B cell (primary cell): ENCODE results near the gene IGF1R. TPM values are rescaled to one million over a fixed set of nuclear protein-coding genes. Genes with fewer than 3 reads are reported as not detected.

ENCODE experiments used
- ATAC-seq: fragments of 200-7000 bp; cut with Tn5 transposase; one replicate; pipeline ENCODE4 v1.10.0; 2021; ENCODE audit warnings: low read depth, mild to moderate bottlenecking, moderate number of reproducible peaks, moderate library complexity
- CTCF ChIA-PET: fragments of 350-600 bp; sonication (Branson Sonifier 250); formaldehyde crosslinking; loops from one replicate; lab custom pipeline; 2021; ENCODE audit warnings: antibody characterized with exemption, inconsistent platforms; lab: Charles Lee
- POLR2A ChIA-PET: fragments of 350-600 bp; sonication (Branson Sonifier 250); formaldehyde crosslinking; loops from one replicate; lab custom pipeline; 2021; ENCODE audit warnings: antibody characterized with exemption; lab: Charles Lee
- DNase-seq: peaks from one replicate; pipeline ENCODE4 v3.0.0; 2013
- H2AFZ ChIP-seq: 2 replicates; pipeline ENCODE4 v1.6.1; 2012; ENCODE audit warnings: mild to moderate bottlenecking, low read depth, low read length; ENCODE audit not compliant: insufficient read depth, poor library complexity, severe bottlenecking
- H3K27ac ChIP-seq, 2 donors: 1 replicate in 1 of 2; 2 replicates in 1 of 2; pipeline ENCODE4 v1.5.1; 2012 to 2013; ENCODE audit warnings: low read length in 2 of 2, mild to moderate bottlenecking in 2 of 2, moderate library complexity in 1 of 2
- H3K27me3 ChIP-seq, 4 experiments: fragments of 200-600 bp in 1 of 4; sonication (generic) in 1 of 4; replicated peaks in 1 of 4; 1 replicate in 2 of 4; 2 replicates in 2 of 4; pipeline versions ENCODE4 v1.6.1 to v1.7.0; 2013 to 2016; ENCODE audit warnings: low read length in 3 of 4, mild to moderate bottlenecking in 2 of 4, mixed read lengths in 1 of 4, moderate library complexity in 1 of 4; ENCODE audit not compliant: insufficient read depth in 4 of 4, control insufficient read depth in 3 of 4; ENCODE audit errors: control extremely low read depth in 1 of 4
- H3K36me3 ChIP-seq, 2 experiments: replicated peaks in 1 of 2; 1 replicate in 1 of 2; 2 replicates in 1 of 2; pipeline versions ENCODE4 v1.6.1 to v1.7.1; 2013; ENCODE audit warnings: low read length in 1 of 2; ENCODE audit not compliant: insufficient read depth in 2 of 2, control insufficient read depth in 1 of 2; ENCODE audit errors: control extremely low read depth in 1 of 2, extremely low read depth in 1 of 2
- H3K4me1 ChIP-seq, 2 donors: fragments of 200-600 bp in 1 of 2; sonication (generic) in 1 of 2; 1 replicate in 1 of 2; 2 replicates in 1 of 2; pipeline versions ENCODE4 v1.5.1 to v1.6.1; 2013 to 2017; ENCODE audit warnings: low read length in 2 of 2; ENCODE audit not compliant: control insufficient read depth in 2 of 2, insufficient read depth in 2 of 2
- H3K4me2 ChIP-seq: replicated peaks from 2 replicates; pipeline ENCODE3; 2012; ENCODE audit warnings: mild to moderate bottlenecking, low read depth, low read length; ENCODE audit not compliant: poor library complexity, severe bottlenecking
- H3K4me3 ChIP-seq, 5 experiments: fragments of 200-600 bp in 1 of 5; sonication (generic) in 1 of 5; 1 replicate in 3 of 5; 2 replicates in 2 of 5; pipeline versions ENCODE4 v1.5.1 to v1.7.0; 2011 to 2016; ENCODE audit warnings: low read length in 4 of 5, mild to moderate bottlenecking in 4 of 5, low read depth in 2 of 5, control low read depth in 1 of 5, moderate library complexity in 1 of 5; ENCODE audit not compliant: insufficient read depth in 1 of 5; ENCODE audit errors: control extremely low read depth in 1 of 5, extremely low read depth in 1 of 5
- H3K79me2 ChIP-seq: fragments of 200-600 bp; sonication (generic); one replicate; pipeline ENCODE4 v1.6.0; 2016; ENCODE audit warnings: low read length; ENCODE audit not compliant: control insufficient read depth, insufficient read depth
- H3K9ac ChIP-seq: fragments of 200-600 bp; sonication (generic); 2 replicates; pipeline ENCODE4 v1.6.1; 2017; ENCODE audit warnings: mild to moderate bottlenecking, low read length, moderate library complexity
- H3K9me3 ChIP-seq, 3 donors: one replicate each; pipeline versions ENCODE4 v1.6.1 to v1.7.1; 2013; ENCODE audit warnings: low read length in 2 of 3; ENCODE audit not compliant: control insufficient read depth in 2 of 3, insufficient read depth in 1 of 3; ENCODE audit errors: control extremely low read depth in 1 of 3
- H4K20me1 ChIP-seq: 2 replicates; pipeline ENCODE4 v1.6.0; 2012; ENCODE audit warnings: mild to moderate bottlenecking, low read length; ENCODE audit not compliant: insufficient read depth, control insufficient read depth, poor library complexity, severe bottlenecking
- H3K27ac Mint-ChIP-seq: one replicate; pipeline ENCODE4 v1.8.0; 2021; ENCODE audit warnings: mixed read lengths
- H3K27me3 Mint-ChIP-seq: one replicate; pipeline ENCODE4 v1.8.0; 2021; ENCODE audit warnings: mixed read lengths
- H3K4me1 Mint-ChIP-seq: one replicate; pipeline ENCODE4 v1.8.0; 2021; ENCODE audit warnings: mixed read lengths
- H3K4me3 Mint-ChIP-seq: one replicate; pipeline ENCODE4 v1.8.0; 2021; ENCODE audit warnings: mixed read lengths
- H3K9me3 Mint-ChIP-seq: one replicate; pipeline ENCODE4 v1.8.0; 2022; ENCODE audit warnings: mixed read lengths; ENCODE audit not compliant: insufficient read depth
- CTCF ChIP-seq: fragments of 200-600 bp; IDR thresholded peaks from one replicate; pipeline ENCODE4 v1.8.0; 2022; ENCODE audit warnings: antibody characterized with exemption, mild to moderate bottlenecking
- EZH2 ChIP-seq: IDR thresholded peaks from 2 replicates; pipeline ENCODE4 v1.6.1; 2012; ENCODE audit warnings: borderline replicate concordance, low read depth, mild to moderate bottlenecking, moderate library complexity, low read length; ENCODE audit not compliant: insufficient read depth, poor library complexity, severe bottlenecking
- WGBS: methylation state at CpG from one replicate; pipeline ENCODE4 v1.1.5; 2013; ENCODE audit warnings: missing lambda C conversion rate; ENCODE audit not compliant: insufficient coverage; 5-methylcytosine and 5-hydroxymethylcytosine counted together
- intact Hi-C: fragments of 100-400 bp; cut with micrococcal nuclease; formaldehyde crosslinking; loops from one replicate; pipeline ENCODE4 v1.10.0; 2022
- polyA plus RNA-seq: library from polyadenylated mRNA; depleted of rRNA; stranded (reverse); fragments of >200 nt; gene quantifications from 2 replicates; pipeline ENCODE4 v1.2.3, GENCODE V29; 2012
- total RNA-seq, 2 donors: library from RNA; stranded (reverse); fragments of 120-200 nt in 1 of 2; gene quantifications; 1 replicate in 1 of 2; 2 replicates in 1 of 2; pipeline versions ENCODE4 v1.2.3 to v1.2.4, GENCODE V29; 2013 to 2022

The IGF1R gene
- total and polyA plus RNA-seq, 2 donors (not counting 1 experiment from before 2014, with no cell fraction given): 5.4 to 23.1 TPM

GRCh38 chr15:98899272-98900021 is 251.1 kb downstream of the IGF1R start:
- intact Hi-C loops: no loop called here
- H3K4me2 ChIP-seq: no peak overlapping the region
- CTCF ChIA-PET: no interaction called here
- H3K4me1 Mint-ChIP-seq: no peaks in the 10 kb centered on the region
- H3K27me3 ChIP-seq: no peaks in the 10 kb centered on the region
- H4K20me1 ChIP-seq: no peaks in the 10 kb centered on the region
- no peak overlapping the region for H3K4me3 Mint-ChIP-seq
- H3K27ac Mint-ChIP-seq: no peak overlapping the region
- no peak for ATAC-seq
- POLR2A ChIA-PET: no interaction called here
- no peaks in the 10 kb centered on the region for H3K79me2 ChIP-seq
- no peak for DNase-seq
- H3K9me3 Mint-ChIP-seq: no peaks in the 10 kb centered on the region
- H3K27me3 Mint-ChIP-seq: no peaks in the 10 kb centered on the region
- no peaks in the 10 kb centered on the region for H3K4me1 ChIP-seq
- no peak for TF ChIP-seq EZH2
- TF ChIP-seq CTCF: no peak
- peak overlapping the region in 1 of 5 experiments; percentile 12 for H3K4me3 ChIP-seq
- no peak overlapping the region for H3K27ac ChIP-seq
- H3K36me3 ChIP-seq: peaks cover 0 to 3% of the 10 kb centered on the region in 2 experiments
- no peak overlapping the region for H2AFZ ChIP-seq
- no peaks in the 10 kb centered on the region for H3K9me3 ChIP-seq
- 95% methylated on average over 17 of the region's 20 CpGs for WGBS
- no peak overlapping the region for H3K9ac ChIP-seq

GRCh38 chr15:98900356-98900755 is 252.0 kb downstream of the IGF1R start:
- Mint-ChIP-seq H3K27me3 (no peaks in the 10 kb centered on the region), H3K4me1 (no peaks in the 10 kb centered on the region), H3K9me3 (no peaks in the 10 kb centered on the region), H3K4me3 (no peak overlapping the region), H3K27ac (no peak overlapping the region)
- WGBS: 90% methylated on average over 2 of the region's 5 CpGs
- intact Hi-C loops: no loop called here
- ATAC-seq (no peak), DNase-seq (no peak)
- CTCF ChIA-PET: no interaction called here
- peaks cover 0 to 3% of the 10 kb centered on the region in 2 experiments for H3K36me3 ChIP-seq
- H3K4me3 ChIP-seq: peak overlapping the region in 1 of 5 experiments; percentile 12
- H3K79me2 ChIP-seq: no peaks in the 10 kb centered on the region
- no peak overlapping the region for H3K27ac ChIP-seq
- H3K4me1 ChIP-seq: no peaks in the 10 kb centered on the region
- no peak overlapping the region for H2AFZ ChIP-seq
- POLR2A ChIA-PET: no interaction called here
- no peak overlapping the region for H3K9ac ChIP-seq
- no peak overlapping the region for H3K4me2 ChIP-seq
- H3K27me3 ChIP-seq: no peaks in the 10 kb centered on the region
- H3K9me3 ChIP-seq: no peaks in the 10 kb centered on the region
- no peaks in the 10 kb centered on the region for H4K20me1 ChIP-seq
- TF ChIP-seq EZH2: no peak
- TF ChIP-seq CTCF: no peak
